Nephron (organoid): ENCODE results near the gene ATP13A3.

Source experiments
- H3K27ac Mint-ChIP-seq, 3 experiments: 2 replicates each; pipeline ENCODE4 v1.8.0; 2020; ENCODE audit warnings: mixed read lengths in 3 of 3, mild to moderate bottlenecking in 2 of 3, moderate library complexity in 1 of 3
- H3K27me3 Mint-ChIP-seq: 2 replicates; pipeline ENCODE4 v1.8.0; 2021; ENCODE audit warnings: low read depth, mild to moderate bottlenecking, moderate library complexity, mixed read lengths
- H3K36me3 Mint-ChIP-seq: 2 replicates; pipeline ENCODE4 v1.8.0; 2020; ENCODE audit warnings: low read depth, mixed read lengths
- H3K4me1 Mint-ChIP-seq: 2 replicates; pipeline ENCODE4 v1.8.0; 2020; ENCODE audit warnings: mixed read lengths
- H3K4me3 Mint-ChIP-seq, 3 experiments: 2 replicates each; pipeline ENCODE4 v1.8.0; 2020; ENCODE audit warnings: mild to moderate bottlenecking in 3 of 3, mixed read lengths in 3 of 3, moderate library complexity in 2 of 3
- H3K9me3 Mint-ChIP-seq: 2 replicates; pipeline ENCODE4 v1.8.0; 2020; ENCODE audit warnings: mixed read lengths
- TF ChIP-seq, protein P1 (sequence below), 3 experiments: fragments of 200-600 bp; sonication (generic); IDR thresholded peaks; one replicate each; pipeline ENCODE4 v1.5.0; 2021; ENCODE audit warnings: antibody characterized with exemption in 3 of 3; ENCODE audit not compliant: unreplicated experiment in 3 of 3

ATP13A3 gene

GRCh38 chr3:194384569-194385001 is 102.2 kb downstream of the ATP13A3 start:
- Mint-ChIP-seq H3K36me3 (no peaks in the 10 kb centered on the region), H3K27me3 (peaks cover 23% of the 10 kb centered on the region), H3K27ac (no peak overlapping the region), H3K9me3 (peaks cover 3% of the 10 kb centered on the region), H3K4me3 (no peak overlapping the region), H3K4me1 (no peaks in the 10 kb centered on the region)
- TF ChIP-seq, protein P1, sequence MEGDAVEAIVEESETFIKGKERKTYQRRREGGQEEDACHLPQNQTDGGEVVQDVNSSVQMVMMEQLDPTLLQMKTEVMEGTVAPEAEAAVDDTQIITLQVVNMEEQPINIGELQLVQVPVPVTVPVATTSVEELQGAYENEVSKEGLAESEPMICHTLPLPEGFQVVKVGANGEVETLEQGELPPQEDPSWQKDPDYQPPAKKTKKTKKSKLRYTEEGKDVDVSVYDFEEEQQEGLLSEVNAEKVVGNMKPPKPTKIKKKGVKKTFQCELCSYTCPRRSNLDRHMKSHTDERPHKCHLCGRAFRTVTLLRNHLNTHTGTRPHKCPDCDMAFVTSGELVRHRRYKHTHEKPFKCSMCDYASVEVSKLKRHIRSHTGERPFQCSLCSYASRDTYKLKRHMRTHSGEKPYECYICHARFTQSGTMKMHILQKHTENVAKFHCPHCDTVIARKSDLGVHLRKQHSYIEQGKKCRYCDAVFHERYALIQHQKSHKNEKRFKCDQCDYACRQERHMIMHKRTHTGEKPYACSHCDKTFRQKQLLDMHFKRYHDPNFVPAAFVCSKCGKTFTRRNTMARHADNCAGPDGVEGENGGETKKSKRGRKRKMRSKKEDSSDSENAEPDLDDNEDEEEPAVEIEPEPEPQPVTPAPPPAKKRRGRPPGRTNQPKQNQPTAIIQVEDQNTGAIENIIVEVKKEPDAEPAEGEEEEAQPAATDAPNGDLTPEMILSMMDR (IDR thresholded peaks at IDR 0.05; ENCODE audit: unreplicated experiment in 3 of 3), result no peak

DNA sequence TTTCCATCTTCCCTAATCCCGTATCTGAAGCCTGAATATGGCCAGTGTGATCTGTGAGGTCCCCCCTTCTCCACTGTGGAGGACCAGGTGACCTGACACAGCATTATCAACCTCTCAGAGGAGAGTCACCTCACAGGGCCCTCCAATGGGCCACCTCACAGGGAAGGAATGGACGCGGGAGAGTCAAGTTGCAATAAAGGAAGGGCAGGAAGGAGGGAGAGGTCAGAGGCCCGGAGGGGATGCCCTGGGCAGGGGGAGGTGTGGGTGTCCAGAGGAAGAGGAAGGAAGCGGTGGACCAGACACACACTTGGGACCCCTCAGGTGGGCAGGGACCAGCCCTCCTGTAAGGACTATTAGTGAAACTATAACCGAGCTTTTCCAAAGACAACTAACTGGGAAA is 102.6 kb downstream of the ATP13A3 start:
- H3K27me3 Mint-ChIP-seq, result peaks cover 20% of the 10 kb centered on the region
- H3K27ac Mint-ChIP-seq, result no peak overlapping the region
- H3K4me1 Mint-ChIP-seq, result no peaks in the 10 kb centered on the region
- H3K9me3 Mint-ChIP-seq, result no peaks in the 10 kb centered on the region
- no peak overlapping the region for H3K4me3 Mint-ChIP-seq
- H3K36me3 Mint-ChIP-seq, result no peaks in the 10 kb centered on the region
- TF ChIP-seq, protein P1 (IDR thresholded peaks at IDR 0.05; ENCODE audit: unreplicated experiment in 3 of 3), result no peak

- TF ChIP-seq, protein P1 (IDR thresholded peaks at IDR 0.05; ENCODE audit: unreplicated experiment in 3 of 3), result no peak
- H3K4me3 Mint-ChIP-seq, result no peak overlapping the region
- H3K36me3 Mint-ChIP-seq, result no peaks in the 10 kb centered on the region
- no peak overlapping the region for H3K27ac Mint-ChIP-seq
- H3K9me3 Mint-ChIP-seq, result no peaks in the 10 kb centered on the region
- H3K27me3 Mint-ChIP-seq, result peaks cover 25% of the 10 kb centered on the region
- no peaks in the 10 kb centered on the region for H3K4me1 Mint-ChIP-seq
These were observed 103.4 kb downstream of the ATP13A3 start for GRCh38 chr3:194383276-194383940.

- peaks cover 25% of the 10 kb centered on the region for H3K27me3 Mint-ChIP-seq
- TF ChIP-seq, protein P1 (IDR thresholded peaks at IDR 0.05; ENCODE audit: unreplicated experiment in 3 of 3), result no peak
- H3K36me3 Mint-ChIP-seq, result no peaks in the 10 kb centered on the region
- no peaks in the 10 kb centered on the region for H3K4me1 Mint-ChIP-seq
- H3K9me3 Mint-ChIP-seq, result no peaks in the 10 kb centered on the region
- H3K27ac Mint-ChIP-seq, result no peak overlapping the region
- H3K4me3 Mint-ChIP-seq, result no peak overlapping the region
These were observed 103.9 kb downstream of the ATP13A3 start for GRCh38 chr3:194382892-194383223.

- no peak overlapping the region for H3K4me3 Mint-ChIP-seq
- H3K36me3 Mint-ChIP-seq, result no peaks in the 10 kb centered on the region
These were observed 104.5 kb downstream of the ATP13A3 start for GRCh38 chr3:194382196-194382891.

More at GRCh38 chr3:194382196-194382891, 104.5 kb downstream of the ATP13A3 start:
- no peak overlapping the region for H3K27ac Mint-ChIP-seq
- TF ChIP-seq, protein P1 (IDR thresholded peaks at IDR 0.05; ENCODE audit: unreplicated experiment in 3 of 3), result no peak
- no peaks in the 10 kb centered on the region for H3K9me3 Mint-ChIP-seq
- H3K4me1 Mint-ChIP-seq, result no peaks in the 10 kb centered on the region
- H3K27me3 Mint-ChIP-seq, result peaks cover 25% of the 10 kb centered on the region
